PC-3 (cell line): Measurements from ENCODE around the gene IL10RB. TPM values are rescaled to one million over a fixed set of nuclear protein-coding genes. Genes with fewer than 3 reads are reported as not detected.

Experiments
- ATAC-seq: fragments of 200-7000 bp; cut with Tn5 transposase; 2 replicates; pipeline ENCODE4 v1.9.1; 2020; ENCODE audit warnings: mild to moderate bottlenecking, moderate library complexity
- BruUV-seq: library from RNA; stranded (reverse); fragments of 400-500 nt; replicated peaks from 2 replicates; lab custom pipeline; 2021; lab: Mats Ljungman, UMichigan
- CTCF ChIA-PET: fragments of 300-600 bp; sonication (Branson Sonifier 250); formaldehyde crosslinking; loops from one replicate; lab custom pipeline; 2022; ENCODE audit warnings: antibody characterized with exemption; lab: Charles Lee
- POLR2A ChIA-PET: fragments of 300-600 bp; sonication (Branson Sonifier 250); formaldehyde crosslinking; loops from one replicate; lab custom pipeline; 2022; ENCODE audit warnings: antibody characterized with exemption; ENCODE audit not compliant: unreplicated experiment; lab: Charles Lee
- DNase-seq: peaks from one replicate; pipeline ENCODE4 v3.0.0-alpha.2; 2015
- H2AFZ ChIP-seq: fragments of 300-600 bp; sonication (generic); 2 replicates; pipeline ENCODE4 v1.6.0; 2016; ENCODE audit warnings: antibody characterized with exemption, low read length
- H3F3A ChIP-seq: fragments of 300-600 bp; sonication (generic); one replicate; pipeline ENCODE4 v1.6.0; 2017; ENCODE audit warnings: antibody characterized with exemption, low read length, control low read depth, mild to moderate bottlenecking; ENCODE audit not compliant: unreplicated experiment
- H3K27ac ChIP-seq: fragments of 300-600 bp; sonication (generic); 2 replicates; pipeline ENCODE4 v1.5.1; 2016; ENCODE audit warnings: mild to moderate bottlenecking, low read length
- H3K27me3 ChIP-seq: fragments of 300-600 bp; sonication (generic); 2 replicates; pipeline ENCODE4 v1.6.1; 2016; ENCODE audit warnings: low read length, mixed read lengths
- H3K36me3 ChIP-seq: fragments of 300-600 bp; sonication (generic); 2 replicates; pipeline ENCODE4 v1.6.1; 2016; ENCODE audit warnings: low read depth, mixed run types, low read length, mixed read lengths
- H3K4me1 ChIP-seq: fragments of 300-600 bp; sonication (generic); 2 replicates; pipeline ENCODE4 v1.5.1; 2016; ENCODE audit warnings: low read length; ENCODE audit not compliant: insufficient read depth
- H3K4me2 ChIP-seq: fragments of 300-600 bp; sonication (generic); 2 replicates; pipeline ENCODE4 v1.6.0; 2016; ENCODE audit warnings: low read length
- H3K4me3 ChIP-seq: fragments of 300-600 bp; sonication (generic); 2 replicates; pipeline ENCODE4 v1.5.1; 2016; ENCODE audit warnings: mild to moderate bottlenecking, low read length, mixed read lengths
- H3K79me2 ChIP-seq: fragments of 300-600 bp; sonication (generic); 2 replicates; pipeline ENCODE4 v1.6.1; 2017; ENCODE audit warnings: low read length, mixed read lengths
- H3K9ac ChIP-seq: fragments of 300-600 bp; sonication (generic); 2 replicates; pipeline ENCODE4 v1.6.0; 2016; ENCODE audit warnings: mild to moderate bottlenecking, low read length
- H3K9me2 ChIP-seq: fragments of 300-600 bp; sonication (generic); replicated peaks from 2 replicates; pipeline ENCODE4 v1.6.1; 2016; ENCODE audit warnings: mixed run types, low read length, mixed read lengths
- H3K9me3 ChIP-seq: fragments of 300-600 bp; sonication (generic); 2 replicates; pipeline ENCODE4 v1.6.1; 2016; ENCODE audit warnings: low read length, mixed read lengths
- H4K20me1 ChIP-seq: fragments of 300-600 bp; sonication (generic); 2 replicates; pipeline ENCODE4 v1.6.1; 2016; ENCODE audit warnings: low read length, mixed read lengths
- CTCF ChIP-seq: fragments of 300-600 bp; sonication (generic); conservative IDR thresholded peaks from 2 replicates; pipeline ENCODE4 v1.5.1; 2017; ENCODE audit warnings: antibody characterized with exemption, low read depth, mild to moderate bottlenecking, low read length
- EZH2 ChIP-seq: fragments of 300-600 bp; sonication (generic); IDR thresholded peaks from one replicate; pipeline ENCODE4 v1.6.1; 2017; ENCODE audit warnings: antibody characterized with exemption, mild to moderate bottlenecking, low read length; ENCODE audit not compliant: unreplicated experiment
- EZH2phosphoT487 ChIP-seq: fragments of 300-600 bp; sonication (generic); IDR thresholded peaks from 2 replicates; pipeline ENCODE4 v1.6.1; 2018; ENCODE audit warnings: mild to moderate bottlenecking, antibody characterized with exemption, low read length, borderline replicate concordance
- intact Hi-C: fragments of 100-400 bp; cut with micrococcal nuclease; formaldehyde crosslinking; loops from 2 replicates; pipeline ENCODE4 v1.9.0; 2023
- total RNA-seq: library from RNA; depleted of rRNA; stranded (reverse); fragments of >200 nt; gene quantifications from 2 replicates; pipeline ENCODE4 v1.2.3, GENCODE V29; 2014

The IL10RB gene
- total RNA-seq, 1 experiment from 2014 or later = 26.8 TPM

GRCh38 chr21:33332143-33332542 lies 66.0 kb downstream of the IL10RB start:
- Histone ChIP-seq H3K4me2 (no peak overlapping the region), H3K9me2 (no peaks in the 10 kb centered on the region), H3K36me3 (peaks cover 9% of the 10 kb centered on the region; the same call in 1 of the 2 replicates), H3K79me2 (peaks cover 61% of the 10 kb centered on the region), H4K20me1 (no peaks in the 10 kb centered on the region), H2AFZ (no peak overlapping the region), H3K27ac (no peak overlapping the region), H3K27me3 (no peaks in the 10 kb centered on the region), H3K4me1 (no peaks in the 10 kb centered on the region), H3K9ac (no peak overlapping the region), H3K4me3 (no peak overlapping the region), H3K9me3 (no peaks in the 10 kb centered on the region; the same call in 1 of the 2 replicates), H3F3A (no peaks in the 10 kb centered on the region)
- POLR2A ChIA-PET = interaction anchor here (0.6 kb wide), 1 partner anchor 130 kb away, joined by 10 read pairs; no protein-coding TSS in a partner anchor
- ATAC-seq (no peak), DNase-seq (no peak)
- TF ChIP-seq EZH2 (no peak), CTCF (no peak), EZH2phosphoT487 (no peak)
- CTCF ChIA-PET = no interaction called here
- no TSS peak for BruUV-seq
- intact Hi-C loops = no loop called here

GRCh38 chr21:33334191-33334590 lies 68.0 kb downstream of the IL10RB start:
- no peak overlapping the region for H3K4me2 ChIP-seq
- ATAC-seq = no peak
- ChIA-PET POLR2A (no interaction called here), CTCF (no interaction called here)
- BruUV-seq = no TSS peak
- H3K9ac ChIP-seq = no peak overlapping the region
- H3K4me1 ChIP-seq = no peaks in the 10 kb centered on the region
- no peak for DNase-seq
- H2AFZ ChIP-seq = no peak overlapping the region
- H3K9me2 ChIP-seq = no peaks in the 10 kb centered on the region
- no peak overlapping the region for H3K27ac ChIP-seq
- H3K27me3 ChIP-seq = no peaks in the 10 kb centered on the region
- intact Hi-C loops = no loop called here
- H3K4me3 ChIP-seq = no peak overlapping the region
- H3K79me2 ChIP-seq = peaks cover 47% of the 10 kb centered on the region
- no peaks in the 10 kb centered on the region; the same call in 1 of the 2 replicates for H3K9me3 ChIP-seq
- H3F3A ChIP-seq = no peaks in the 10 kb centered on the region
- TF ChIP-seq CTCF (no peak), EZH2phosphoT487 (no peak), EZH2 (no peak)
- no peaks in the 10 kb centered on the region for H4K20me1 ChIP-seq
- H3K36me3 ChIP-seq = peaks cover 13% of the 10 kb centered on the region; the same call in 1 of the 2 replicates

GRCh38 chr21:33334824-33335223 lies 68.7 kb downstream of the IL10RB start:
- Histone ChIP-seq H3K36me3 (peaks cover 13% of the 10 kb centered on the region; the same call in 1 of the 2 replicates), H4K20me1 (no peaks in the 10 kb centered on the region), H3K27me3 (no peaks in the 10 kb centered on the region), H3K4me1 (no peaks in the 10 kb centered on the region), H2AFZ (no peak overlapping the region), H3F3A (no peaks in the 10 kb centered on the region), H3K4me3 (no peak overlapping the region), H3K9me2 (no peaks in the 10 kb centered on the region), H3K27ac (no peak overlapping the region), H3K9me3 (no peaks in the 10 kb centered on the region; the same call in 1 of the 2 replicates), H3K4me2 (no peak overlapping the region), H3K9ac (no peak overlapping the region), H3K79me2 (peaks cover 40% of the 10 kb centered on the region)
- BruUV-seq = no TSS peak
- ATAC-seq (peak; percentile 45; the same call in 1 of the 2 replicates), DNase-seq (no peak)
- intact Hi-C loops = no loop called here
- CTCF ChIA-PET = no interaction called here
- TF ChIP-seq EZH2 = no peak
- TF ChIP-seq EZH2phosphoT487 = no peak
- no peak for TF ChIP-seq CTCF
- POLR2A ChIA-PET = no interaction called here
